Kidney (tissue), 14 donors: ENCODE results near the gene KLHL8. TPM values are rescaled to one million over a fixed set of nuclear protein-coding genes. Genes with fewer than 3 reads are reported as not detected.

ENCODE experiments used
- DNase-seq, 5 donors: peaks; one replicate each; pipeline ENCODE4 v3.0.0-alpha.2; 2013 to 2020
- FAIRE-seq: peaks from 2 replicates; lab custom pipeline; 2012; peaks lifted over from hg19 to GRCh38; lab: Jason Lieb, UNC
- H3K27ac ChIP-seq, 2 donors: one replicate each; pipeline ENCODE4 v1.7.0; 2013; ENCODE audit warnings: low read depth in 2 of 2, low read length in 2 of 2, inconsistent platforms in 1 of 2
- H3K27me3 ChIP-seq: one replicate; pipeline ENCODE4 v1.7.1; 2013; ENCODE audit warnings: low read length, inconsistent platforms; ENCODE audit not compliant: control insufficient read depth, insufficient read depth
- H3K36me3 ChIP-seq, 3 donors: one replicate each; pipeline versions ENCODE4 v1.7.0 to v1.7.1; 2013; ENCODE audit warnings: low read length in 3 of 3, control low read depth in 1 of 3, inconsistent platforms in 1 of 3; ENCODE audit not compliant: insufficient read depth in 3 of 3, control insufficient read depth in 2 of 3
- H3K4me1 ChIP-seq, 3 donors: one replicate each; pipeline versions ENCODE4 v1.7.0 to v1.7.1; 2013; ENCODE audit warnings: low read length in 3 of 3, inconsistent platforms in 1 of 3, low read depth in 1 of 3; ENCODE audit not compliant: control insufficient read depth in 2 of 3, insufficient read depth in 2 of 3
- H3K4me3 ChIP-seq, 3 donors: one replicate each; pipeline versions ENCODE4 v1.7.0 to v1.8.1; 2013; ENCODE audit warnings: low read length in 3 of 3, control low read depth in 1 of 3, inconsistent platforms in 1 of 3
- H3K9ac ChIP-seq, 3 donors: one replicate each; pipeline versions ENCODE4 v1.7.0 to v1.7.1; 2013; ENCODE audit warnings: low read length in 3 of 3, control low read depth in 1 of 3, inconsistent platforms in 1 of 3
- H3K9me3 ChIP-seq, 3 donors: one replicate each; pipeline versions ENCODE4 v1.7.0 to v1.7.1; 2013; ENCODE audit warnings: low read length in 3 of 3, control low read depth in 1 of 3, inconsistent platforms in 1 of 3; ENCODE audit not compliant: control insufficient read depth in 2 of 3, insufficient read depth in 1 of 3
- CTCF ChIP-seq: IDR thresholded peaks from 3 replicates; pipeline ENCODE4 v1.5.1; 2012; ENCODE audit warnings: mild to moderate bottlenecking, moderate library complexity, borderline replicate concordance; ENCODE audit not compliant: insufficient read depth; ENCODE audit errors: extremely low read depth
- intact Hi-C: fragments of 100-400 bp; cut with DNase I; formaldehyde crosslinking; loops from one replicate; pipeline ENCODE4 v1.11.1; 2022
- polyA plus RNA-seq: library from polyadenylated mRNA; stranded (reverse); fragments of 350-450 nt; fragmentation: Illumina TruSeq; extraction: RNeasy Lipid Tissue Mini Kit (QIAGEN cat#74804); gene quantifications from one replicate; pipeline ENCODE4 v1.2.3, GENCODE V29; 2014; ENCODE audit warnings: low read depth, low replicate concordance; ENCODE audit not compliant: insufficient read depth
- total RNA-seq: library from RNA; stranded (reverse); fragmentation: NEBNext Ultra II Directional; extraction: Animal tissue kit (Norgen Biotek cat#: 25700); gene quantifications from one replicate; pipeline ENCODE4 v1.2.1, GENCODE V29; 2021
- donor health status: control.
- donor health status: control.
- donor health status: control.
- donor health status: control.
- donor health status: control.
- donor health status: DM: yes; HTN: yes; CAD: no.
- donor health status: Normal renal cell carcinoma (clear cell type).

The KLHL8 gene
- total and polyA plus RNA-seq, 2 donors from 2014 or later = 5.9 to 14.6 TPM

GRCh38 chr4:87144356-87144755 is 76.1 kb downstream of the KLHL8 start:
- DNase-seq (no peak), FAIRE-seq (no peak)
- no peak for TF ChIP-seq CTCF
- Histone ChIP-seq H3K4me1 (peaks cover 0 to 2% (median 0%) of the 10 kb centered on the region in 3 donors), H3K4me3 (no peak overlapping the region), H3K9me3 (no peaks in the 10 kb centered on the region), H3K9ac (no peak overlapping the region), H3K36me3 (peaks cover 0 to 15% (median 3%) of the 10 kb centered on the region in 3 donors), H3K27ac (peak overlapping the region; percentile 28 to 35), H3K27me3 (no peaks in the 10 kb centered on the region)
- intact Hi-C loops = no loop called here

- Histone ChIP-seq H3K4me3 (no peak overlapping the region), H3K27ac (no peak overlapping the region), H3K9me3 (no peaks in the 10 kb centered on the region), H3K36me3 (peaks cover 0 to 22% (median 7%) of the 10 kb centered on the region in 3 donors), H3K4me1 (peaks cover 0 to 2% (median 0%) of the 10 kb centered on the region in 3 donors), H3K27me3 (no peaks in the 10 kb centered on the region), H3K9ac (no peak overlapping the region)
- intact Hi-C loops = no loop called here
- FAIRE-seq (no peak), DNase-seq (no peak)
- TF ChIP-seq CTCF = no peak
Measured at GRCh38 chr4:87141428-87141827, 79.0 kb downstream of the KLHL8 start.

GRCh38 chr4:87134122-87134521 is 86.3 kb downstream of the KLHL8 start:
- Histone ChIP-seq H3K9ac (no peak overlapping the region), H3K4me3 (no peak overlapping the region), H3K9me3 (no peaks in the 10 kb centered on the region), H3K27ac (no peak overlapping the region), H3K27me3 (no peaks in the 10 kb centered on the region), H3K36me3 (peaks cover 0 to 68% (median 40%) of the 10 kb centered on the region in 3 donors), H3K4me1 (no peaks in the 10 kb centered on the region)
- no peak for TF ChIP-seq CTCF
- DNase-seq = no peak
- intact Hi-C loops = no loop called here
- FAIRE-seq = no peak

- H3K9ac ChIP-seq = no peak overlapping the region
- H3K36me3 ChIP-seq = peaks cover 0 to 73% (median 47%) of the 10 kb centered on the region in 3 donors
- no peaks in the 10 kb centered on the region for H3K9me3 ChIP-seq
- H3K4me3 ChIP-seq = no peak overlapping the region
- intact Hi-C loops = no loop called here
- no peaks in the 10 kb centered on the region for H3K27me3 ChIP-seq
- H3K27ac ChIP-seq = no peak overlapping the region
- DNase-seq (no peak), FAIRE-seq (no peak)
- H3K4me1 ChIP-seq = no peaks in the 10 kb centered on the region
- TF ChIP-seq CTCF = no peak
Measured at GRCh38 chr4:87133183-87133582, 87.2 kb downstream of the KLHL8 start.
